GM21447 (cell line): ENCODE results near the gene PODXL2.
"Not testable (repeated sequence)": the region's sequence is repeated elsewhere in the genome, so short reads cannot be mapped to it uniquely, and the experiment has no call there.

Source experiments
- ATAC-seq: cut with Tn5 transposase; IDR thresholded peaks from one replicate; pipeline ENCODE4 v1.9.1; 2021; ENCODE audit not compliant: unreplicated experiment

The PODXL2 gene

GRCh38 chr3:127672429-127673190 lies 43.6 kb downstream of the PODXL2 start, which contains the start of gene ABTB1:
Gene ABTB1 (plus strand): TSS chr3:127672952. CDS start chr3:127673026, 74 bp downstream.
- peak; percentile 64 for ATAC-seq

- ATAC-seq = peak; percentile 34
Measured at GRCh38 chr3:127673191-127674100, 44.5 kb downstream of the PODXL2 start.

- ATAC-seq = no peak
Measured at GRCh38 chr3:127674101-127674721, 45.2 kb downstream of the PODXL2 start.

- ATAC-seq = no peak
Measured at GRCh38 chr3:127674790-127675189, 45.8 kb downstream of the PODXL2 start.

GRCh38 chr3:127675651-127676391 lies 46.8 kb downstream of the PODXL2 start:
- no peak for ATAC-seq

- no peak for ATAC-seq
Measured at GRCh38 chr3:127676456-127676855, 47.5 kb downstream of the PODXL2 start.

GRCh38 chr3:127676921-127677351 lies 48.0 kb downstream of the PODXL2 start:
- ATAC-seq = no peak

GRCh38 chr3:127677541-127678314 lies 48.7 kb downstream of the PODXL2 start:
- no peak for ATAC-seq

- no peak for ATAC-seq
Measured at GRCh38 chr3:127678315-127678599, 49.3 kb downstream of the PODXL2 start.

- ATAC-seq = no peak
Measured at GRCh38 chr3:127678611-127679533, 49.9 kb downstream of the PODXL2 start.

GRCh38 chr3:127679534-127680145 lies 50.7 kb downstream of the PODXL2 start:
- ATAC-seq = no peak

GRCh38 chr3:127680146-127680661 lies 51.2 kb downstream of the PODXL2 start:
- no peak for ATAC-seq

GRCh38 chr3:127680798-127681221 lies 51.8 kb downstream of the PODXL2 start:
- no peak for ATAC-seq

- ATAC-seq = not testable (repeated sequence)
Measured at GRCh38 chr3:127682175-127682554, 53.2 kb downstream of the PODXL2 start.

GRCh38 chr3:127682561-127682960 lies 53.6 kb downstream of the PODXL2 start:
- ATAC-seq = no peak

GRCh38 chr3:127684871-127685707 lies 56.1 kb downstream of the PODXL2 start:
- ATAC-seq = no peak

GRCh38 chr3:127685708-127686511 lies 56.9 kb downstream of the PODXL2 start:
- no peak for ATAC-seq
